Kidney tubule cell (primary cell): Measurements from ENCODE around the gene GRAP2.

Experiments
- DNase-seq: peaks from one replicate; pipeline ENCODE4 v3.0.0-alpha.2; 2018; ENCODE audit warnings: low spot score

The GRAP2 gene

GRCh38 chr22:40014667-40015248 lies 113.9 kb downstream of the GRAP2 start:
- no peak for DNase-seq

GRCh38 chr22:40015358-40015976 lies 114.6 kb downstream of the GRAP2 start:
- DNase-seq, result no peak

- DNase-seq, result no peak
These were observed 117.2 kb downstream of the GRAP2 start for GRCh38 chr22:40018051-40018450.

- DNase-seq, result no peak
These were observed 118.2 kb downstream of the GRAP2 start for GRCh38 chr22:40019100-40019499.

GRCh38 chr22:40020956-40021355 lies 120.1 kb downstream of the GRAP2 start:
- no peak for DNase-seq

GRCh38 chr22:40021401-40022000 lies 120.6 kb downstream of the GRAP2 start:
- no peak for DNase-seq

- DNase-seq, result no peak
These were observed 121.8 kb downstream of the GRAP2 start for GRCh38 chr22:40022536-40023240.
